ENCODE results near the gene NCKIPSD. TPM values are rescaled to one million over a fixed set of nuclear protein-coding genes. Genes with fewer than 3 reads are reported as not detected.

The NCKIPSD gene
- polyA plus RNA-seq, 1 donor = 15.2 TPM

GRCh38 chr3:48679411-48680391, 6.0 kb downstream of the NCKIPSD start:
- H3K4me1 ChIP-seq (ENCODE audit: control insufficient read depth, insufficient read depth, low read length) = peaks cover 12% of the 10 kb centered on the region
- H3K4me3 ChIP-seq (ENCODE audit: low read length) = no peak overlapping the region
- WGBS (ENCODE audit: insufficient coverage, low lambda C conversion rate) = no CpG with 5 or more reads among the region's 20 CpGs
- no peaks in the 10 kb centered on the region for H3K9me3 ChIP-seq (ENCODE audit: control insufficient read depth, low read depth, low read length)
- H3K27me3 ChIP-seq (ENCODE audit: control insufficient read depth, insufficient read depth, low read length) = no peaks in the 10 kb centered on the region
- no peak overlapping the region for H3K27ac ChIP-seq (ENCODE audit: low read length)
- H3K36me3 ChIP-seq (ENCODE audit: control insufficient read depth, insufficient read depth, low read length) = peaks cover 66% of the 10 kb centered on the region
- no peak for DNase-seq

- no peak overlapping the region for H3K27ac ChIP-seq (ENCODE audit: low read length)
- H3K36me3 ChIP-seq (ENCODE audit: control insufficient read depth, insufficient read depth, low read length) = peaks cover 73% of the 10 kb centered on the region
- WGBS (ENCODE audit: insufficient coverage, low lambda C conversion rate) = no CpG with 5 or more reads among the region's 24 CpGs
- DNase-seq = no peak
- H3K9me3 ChIP-seq (ENCODE audit: control insufficient read depth, low read depth, low read length) = no peaks in the 10 kb centered on the region
- no peaks in the 10 kb centered on the region for H3K27me3 ChIP-seq (ENCODE audit: control insufficient read depth, insufficient read depth, low read length)
- H3K4me1 ChIP-seq (ENCODE audit: control insufficient read depth, insufficient read depth, low read length) = peaks cover 4% of the 10 kb centered on the region
- H3K4me3 ChIP-seq (ENCODE audit: low read length) = no peak overlapping the region
Observed at GRCh38 chr3:48678566-48679380, 6.9 kb downstream of the NCKIPSD start.

GRCh38 chr3:48678056-48678455, 7.7 kb downstream of the NCKIPSD start:
- Histone ChIP-seq H3K9me3 (ENCODE audit: control insufficient read depth, low read depth, low read length) (no peaks in the 10 kb centered on the region), H3K27me3 (ENCODE audit: control insufficient read depth, insufficient read depth, low read length) (no peaks in the 10 kb centered on the region), H3K27ac (ENCODE audit: low read length) (no peak overlapping the region), H3K36me3 (ENCODE audit: control insufficient read depth, insufficient read depth, low read length) (peaks cover 73% of the 10 kb centered on the region), H3K4me3 (ENCODE audit: low read length) (no peak overlapping the region), H3K4me1 (ENCODE audit: control insufficient read depth, insufficient read depth, low read length) (no peaks in the 10 kb centered on the region)
- no peak for DNase-seq
- WGBS (ENCODE audit: insufficient coverage, low lambda C conversion rate) = no CpG with 5 or more reads among the region's 4 CpGs

- Histone ChIP-seq H3K27ac (ENCODE audit: low read length) (no peak overlapping the region), H3K27me3 (ENCODE audit: control insufficient read depth, insufficient read depth, low read length) (no peaks in the 10 kb centered on the region), H3K4me1 (ENCODE audit: control insufficient read depth, insufficient read depth, low read length) (no peaks in the 10 kb centered on the region), H3K4me3 (ENCODE audit: low read length) (no peak overlapping the region), H3K9me3 (ENCODE audit: control insufficient read depth, low read depth, low read length) (no peaks in the 10 kb centered on the region), H3K36me3 (ENCODE audit: control insufficient read depth, insufficient read depth, low read length) (peaks cover 47% of the 10 kb centered on the region)
- WGBS (ENCODE audit: insufficient coverage, low lambda C conversion rate) = no CpG with 5 or more reads among the region's 9 CpGs
- DNase-seq = no peak
Observed at GRCh38 chr3:48674505-48674904, 11.2 kb downstream of the NCKIPSD start.

- no peaks in the 10 kb centered on the region for H3K9me3 ChIP-seq (ENCODE audit: control insufficient read depth, low read depth, low read length)
- no peaks in the 10 kb centered on the region for H3K27me3 ChIP-seq (ENCODE audit: control insufficient read depth, insufficient read depth, low read length)
- DNase-seq = no peak
- H3K4me1 ChIP-seq (ENCODE audit: control insufficient read depth, insufficient read depth, low read length) = no peaks in the 10 kb centered on the region
- H3K4me3 ChIP-seq (ENCODE audit: low read length) = no peak overlapping the region
- H3K36me3 ChIP-seq (ENCODE audit: control insufficient read depth, insufficient read depth, low read length) = peaks cover 28% of the 10 kb centered on the region
- H3K27ac ChIP-seq (ENCODE audit: low read length) = no peak overlapping the region
- no CpG with 5 or more reads among the region's 1 CpG for WGBS (ENCODE audit: insufficient coverage, low lambda C conversion rate)
Observed at GRCh38 chr3:48672522-48672921, 13.2 kb downstream of the NCKIPSD start.

- H3K36me3 ChIP-seq (ENCODE audit: control insufficient read depth, insufficient read depth, low read length) = no peaks in the 10 kb centered on the region
- H3K27ac ChIP-seq (ENCODE audit: low read length) = no peak overlapping the region
- peaks cover 17% of the 10 kb centered on the region for H3K9me3 ChIP-seq (ENCODE audit: control insufficient read depth, low read depth, low read length)
- H3K4me3 ChIP-seq (ENCODE audit: low read length) = no peak overlapping the region
- H3K4me1 ChIP-seq (ENCODE audit: control insufficient read depth, insufficient read depth, low read length) = peaks cover 9% of the 10 kb centered on the region
- no CpG with 5 or more reads among the region's 4 CpGs for WGBS (ENCODE audit: insufficient coverage, low lambda C conversion rate)
- no peak for DNase-seq
- peaks cover 37% of the 10 kb centered on the region for H3K27me3 ChIP-seq (ENCODE audit: control insufficient read depth, insufficient read depth, low read length)
Observed at GRCh38 chr3:48664929-48665328, 20.8 kb downstream of the NCKIPSD start.

GRCh38 chr3:48664313-48664644, 21.4 kb downstream of the NCKIPSD start:
- Histone ChIP-seq H3K9me3 (ENCODE audit: control insufficient read depth, low read depth, low read length) (peaks cover 17% of the 10 kb centered on the region), H3K27ac (ENCODE audit: low read length) (no peak overlapping the region), H3K4me3 (ENCODE audit: low read length) (peak overlapping the region; percentile 75), H3K4me1 (ENCODE audit: control insufficient read depth, insufficient read depth, low read length) (peaks cover 9% of the 10 kb centered on the region), H3K27me3 (ENCODE audit: control insufficient read depth, insufficient read depth, low read length) (peaks cover 37% of the 10 kb centered on the region), H3K36me3 (ENCODE audit: control insufficient read depth, insufficient read depth, low read length) (no peaks in the 10 kb centered on the region)
- DNase-seq = no peak
- WGBS (ENCODE audit: insufficient coverage, low lambda C conversion rate) = no CpG with 5 or more reads among the region's 11 CpGs

GRCh38 chr3:48663489-48664312, 22.0 kb downstream of the NCKIPSD start:
- no peaks in the 10 kb centered on the region for H3K36me3 ChIP-seq (ENCODE audit: control insufficient read depth, insufficient read depth, low read length)
- WGBS (ENCODE audit: insufficient coverage, low lambda C conversion rate) = no CpG with 5 or more reads among the region's 66 CpGs
- peak overlapping the region; percentile 75 for H3K4me3 ChIP-seq (ENCODE audit: low read length)
- peaks cover 37% of the 10 kb centered on the region for H3K27me3 ChIP-seq (ENCODE audit: control insufficient read depth, insufficient read depth, low read length)
- peak overlapping the region; percentile 82 for H3K27ac ChIP-seq (ENCODE audit: low read length)
- peak; percentile 96 for DNase-seq
- peaks cover 17% of the 10 kb centered on the region for H3K9me3 ChIP-seq (ENCODE audit: control insufficient read depth, low read depth, low read length)
- H3K4me1 ChIP-seq (ENCODE audit: control insufficient read depth, insufficient read depth, low read length) = peaks cover 9% of the 10 kb centered on the region

- Histone ChIP-seq H3K27ac (ENCODE audit: low read length) (peak within 1 kb of the TSS; percentile 82), H3K4me3 (ENCODE audit: low read length) (peak within 1 kb of the TSS; percentile 75), H3K27me3 (ENCODE audit: control insufficient read depth, insufficient read depth, low read length) (peaks cover 40% of the 10 kb centered on the region), H3K4me1 (ENCODE audit: control insufficient read depth, insufficient read depth, low read length) (peaks cover 9% of the 10 kb centered on the region), H3K36me3 (ENCODE audit: control insufficient read depth, insufficient read depth, low read length) (no peaks in the 10 kb centered on the region), H3K9me3 (ENCODE audit: control insufficient read depth, low read depth, low read length) (peaks cover 17% of the 10 kb centered on the region)
- peak; percentile 61 to 77 for DNase-seq
- no CpG with 5 or more reads among the region's 52 CpGs for WGBS (ENCODE audit: insufficient coverage, low lambda C conversion rate)
Observed at GRCh38 chr3:48662753-48663488, 22.8 kb downstream of the NCKIPSD start, which contains the start of gene CELSR3. CELSR3 (minus strand) TSS chr3:48662886; CDS start chr3:48662634, 252 bp downstream.
